Tibial nerve (tissue), 4 donors: ENCODE data around the gene TOPAZ1.

Source experiments
- CTCF ChIP-seq, 5 experiments: fragments of 200-600 bp in 3 of 5; fragments of 450-650 bp in 2 of 5; sonication (generic) in 3 of 5; IDR thresholded peaks; one replicate each; pipeline ENCODE4 v1.5.1; 2016 to 2019; ENCODE audit warnings: antibody characterized with exemption in 5 of 5, mild to moderate bottlenecking in 3 of 5, moderate library complexity in 2 of 5
- EP300 ChIP-seq, 2 donors: sonication (generic); formaldehyde crosslinking; IDR thresholded peaks; one replicate each; pipeline ENCODE4 v1.6.1; 2017; ENCODE audit warnings: antibody characterized with exemption in 2 of 2, mild to moderate bottlenecking in 1 of 2
- POLR2A ChIP-seq, 2 donors: fragments of 450-650 bp; IDR thresholded peaks; one replicate each; pipeline ENCODE4 v1.6.1; 2017; ENCODE audit warnings: antibody characterized with exemption in 2 of 2, mild to moderate bottlenecking in 2 of 2, moderate library complexity in 2 of 2

- no peak for TF ChIP-seq CTCF (IDR thresholded peaks at IDR 0.05)
- no peak for TF ChIP-seq EP300 (IDR thresholded peaks at IDR 0.05)
- TF ChIP-seq POLR2A (IDR thresholded peaks at IDR 0.05), result no peak
These were observed 33.1 kb upstream of the TOPAZ1 start for GRCh38 chr3:44208568-44208967.
